GM12892 (cell line): ENCODE results near the gene LHFPL2.

Experiments used
- POLR2A ChIP-seq: IDR thresholded peaks from 2 replicates; pipeline ENCODE4 v1.6.1; 2011; ENCODE audit warnings: low read depth, low read length, control low read depth
- POLR2AphosphoS5 ChIP-seq: IDR thresholded peaks from 2 replicates; pipeline ENCODE4 v1.6.1; 2011; ENCODE audit warnings: low read depth, low read length, control low read depth
- TAF1 ChIP-seq: IDR thresholded peaks from 2 replicates; pipeline ENCODE4 v1.6.1; 2011; ENCODE audit warnings: low read depth, mild to moderate bottlenecking, control low read depth, low read length, borderline replicate concordance

GRCh38 chr5:78598973-78599372, 49.6 kb downstream of the LHFPL2 start:
- TF ChIP-seq POLR2A (no peak), POLR2AphosphoS5 (no peak), TAF1 (no peak)
